Pancreas (tissue), 10 donors: ENCODE data around the gene IQCE. TPM values are rescaled to one million over a fixed set of nuclear protein-coding genes. Genes with fewer than 3 reads are reported as not detected.

Experiments used
- ATAC-seq, 4 donors: fragments of 200-7000 bp; cut with Tn5 transposase; one replicate each; pipeline versions ENCODE4 v1.8.0 to v1.9.1; 2020; ENCODE audit warnings: mild to moderate bottlenecking in 4 of 4, moderate library complexity in 4 of 4
- DNase-seq, 6 donors: peaks; one replicate each; pipeline ENCODE4 v3.0.0-alpha.2; 2020
- FAIRE-seq: peaks from 2 replicates; lab custom pipeline; 2012; peaks lifted over from hg19 to GRCh38; lab: Jason Lieb, UNC
- H3K27ac ChIP-seq, 4 donors: fragments of 200-600 bp; sonication (generic); 1 replicate in 3 of 4; 2 replicates in 1 of 4; pipeline versions ENCODE4 v1.5.0 to v1.8.0; 2020
- H3K27me3 ChIP-seq, 4 donors: fragments of 200-600 bp; one replicate each; pipeline ENCODE4 v1.8.0; 2021
- H3K36me3 ChIP-seq, 3 donors: fragments of 200-600 bp; sonication (generic) in 1 of 3; one replicate each; pipeline versions ENCODE4 v1.5.0 to v1.8.0; 2020 to 2021
- H3K4me1 ChIP-seq, 3 donors: fragments of 200-600 bp; one replicate each; pipeline ENCODE4 v1.8.0; 2021
- H3K4me3 ChIP-seq, 4 donors: fragments of 200-600 bp; sonication (generic) in 2 of 4; one replicate each; pipeline versions ENCODE4 v1.5.0 to v1.8.0; 2020 to 2021
- H3K9me3 ChIP-seq, 4 donors: fragments of 200-600 bp; one replicate each; pipeline ENCODE4 v1.8.0; 2021
- WGBS, 2 donors: extraction: QIAGEN DNeasy Blood & Tissue Kit; methylation state at CpG; one replicate each; pipeline ENCODE4 v1.1.7; 2013; 5-methylcytosine and 5-hydroxymethylcytosine counted together
- intact Hi-C, 3 donors: fragments of 100-400 bp; cut with DNase I; formaldehyde crosslinking; loops; one replicate each; pipeline versions ENCODE4 v1.11.1 to v1.14.2; 2022
- polyA plus RNA-seq, 2 donors: library from polyadenylated mRNA; stranded (reverse); fragments of 200-250 nt; gene quantifications; one replicate each; pipeline ENCODE4 v1.2.3, GENCODE V29; 2013
- total RNA-seq, 6 donors: library from RNA; stranded (reverse); fragmentation: NEBNext Ultra II Directional in 4 of 6; extraction: Animal tissue kit (Norgen Biotek cat#: 25700) in 4 of 6; gene quantifications; one replicate each; pipeline versions ENCODE4 v1.2.1 to v1.2.4, GENCODE V29; 2021 to 2023
- TF ChIP-seq, protein P1 (sequence below), 4 donors: fragments of 200-600 bp; sonication (generic) in 3 of 4; IDR thresholded peaks; one replicate each; pipeline versions ENCODE4 v1.5.0 to v1.8.0; 2021; ENCODE audit warnings: antibody characterized with exemption in 4 of 4
- donor health status: healthy with polysubstance abuse.
- donor health status: DM: no; HTN: no; CAD: no; lungs with moderate emphysema.
- donor health status: DM: no; HTN: no; CAD: no.
- donor health status: control.
- donor health status: control.
- donor health status: Bipolar disorder and iron deficiency.
- donor health status: DM: yes; HTN: yes; CAD: no.
- donor health status: DM: no; HTN: no; CAD: no.
- donor health status: DM: no; HTN: no; CAD: no.
- donor health status: DM: yes; HTN: yes; CAD: no.

Gene IQCE
- total and polyA plus RNA-seq, 8 donors: 8.8 to 14.1 (median 10.9) TPM

GRCh38 chr7:2627258-2628129 lies 68.7 kb downstream of the IQCE start:
- Histone ChIP-seq H3K27me3 (no peaks in the 10 kb centered on the region), H3K27ac (no peak overlapping the region), H3K4me3 (no peak overlapping the region), H3K9me3 (no peaks in the 10 kb centered on the region), H3K36me3 (no peaks in the 10 kb centered on the region), H3K4me1 (peaks cover 0 to 4% (median 0%) of the 10 kb centered on the region in 3 donors)
- FAIRE-seq: no peak
- intact Hi-C loops: no loop called here
- DNase-seq: no peak
- TF ChIP-seq, protein P1, sequence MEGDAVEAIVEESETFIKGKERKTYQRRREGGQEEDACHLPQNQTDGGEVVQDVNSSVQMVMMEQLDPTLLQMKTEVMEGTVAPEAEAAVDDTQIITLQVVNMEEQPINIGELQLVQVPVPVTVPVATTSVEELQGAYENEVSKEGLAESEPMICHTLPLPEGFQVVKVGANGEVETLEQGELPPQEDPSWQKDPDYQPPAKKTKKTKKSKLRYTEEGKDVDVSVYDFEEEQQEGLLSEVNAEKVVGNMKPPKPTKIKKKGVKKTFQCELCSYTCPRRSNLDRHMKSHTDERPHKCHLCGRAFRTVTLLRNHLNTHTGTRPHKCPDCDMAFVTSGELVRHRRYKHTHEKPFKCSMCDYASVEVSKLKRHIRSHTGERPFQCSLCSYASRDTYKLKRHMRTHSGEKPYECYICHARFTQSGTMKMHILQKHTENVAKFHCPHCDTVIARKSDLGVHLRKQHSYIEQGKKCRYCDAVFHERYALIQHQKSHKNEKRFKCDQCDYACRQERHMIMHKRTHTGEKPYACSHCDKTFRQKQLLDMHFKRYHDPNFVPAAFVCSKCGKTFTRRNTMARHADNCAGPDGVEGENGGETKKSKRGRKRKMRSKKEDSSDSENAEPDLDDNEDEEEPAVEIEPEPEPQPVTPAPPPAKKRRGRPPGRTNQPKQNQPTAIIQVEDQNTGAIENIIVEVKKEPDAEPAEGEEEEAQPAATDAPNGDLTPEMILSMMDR (IDR thresholded peaks at IDR 0.05): no peak
- 76 to 78% methylated on average over 7 to 9 of the region's 9 CpGs for WGBS, 2 donors
- ATAC-seq: no peak

DNA sequence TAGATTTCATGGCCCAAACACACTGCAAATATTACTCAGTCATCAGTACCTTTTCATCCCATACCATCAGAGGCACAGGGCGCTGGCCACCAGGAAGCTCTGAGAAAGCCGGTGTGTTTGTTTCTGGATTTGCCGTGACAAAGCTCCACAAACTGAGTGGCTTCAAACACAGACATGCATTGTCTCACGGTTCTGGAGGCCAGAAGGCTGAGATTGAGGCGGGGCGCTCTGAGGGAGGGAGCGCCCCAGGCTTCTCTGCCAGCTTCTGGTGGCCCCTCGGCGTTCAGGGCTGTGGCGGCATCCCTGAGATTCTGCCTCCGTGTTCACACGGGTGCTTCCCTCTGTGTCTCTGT lies 69.3 kb downstream of the IQCE start:
- intact Hi-C loops: no loop called here
- Histone ChIP-seq H3K9me3 (no peaks in the 10 kb centered on the region), H3K27ac (no peak overlapping the region), H3K27me3 (no peaks in the 10 kb centered on the region), H3K36me3 (no peaks in the 10 kb centered on the region), H3K4me3 (no peak overlapping the region), H3K4me1 (peaks cover 0 to 4% (median 0%) of the 10 kb centered on the region in 3 donors)
- TF ChIP-seq, protein P1 (IDR thresholded peaks at IDR 0.05): no peak
- FAIRE-seq (no peak), DNase-seq (no peak), ATAC-seq (no peak)
- 73 to 84% methylated on average over 12 of the region's 12 CpGs for WGBS, 2 donors

DNA sequence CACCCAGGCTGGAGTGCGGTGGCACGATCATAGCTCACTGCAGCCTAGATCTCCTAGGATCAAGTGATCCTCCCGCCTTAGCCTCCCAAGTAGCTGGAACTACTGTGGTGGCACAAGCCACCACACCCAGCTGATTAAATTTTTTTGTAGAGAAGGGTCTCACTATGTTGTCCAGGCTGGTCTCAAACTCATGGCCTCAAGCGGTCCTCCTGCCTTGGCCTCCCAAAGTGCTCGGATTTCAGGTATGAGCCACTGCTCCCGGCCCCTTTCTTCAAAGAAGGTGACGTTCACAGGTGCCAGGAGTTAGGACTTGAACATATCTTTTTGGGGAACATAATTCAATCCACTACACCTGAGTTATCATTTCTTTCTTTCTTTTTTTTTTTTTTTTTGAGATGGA lies 70.1 kb downstream of the IQCE start:
- no peak for ATAC-seq
- TF ChIP-seq, protein P1 (IDR thresholded peaks at IDR 0.05): no peak
- Histone ChIP-seq H3K4me3 (no peak overlapping the region), H3K9me3 (no peaks in the 10 kb centered on the region), H3K27me3 (no peaks in the 10 kb centered on the region), H3K4me1 (peaks cover 0 to 4% (median 2%) of the 10 kb centered on the region in 3 donors), H3K36me3 (no peaks in the 10 kb centered on the region), H3K27ac (no peak overlapping the region)
- WGBS, 2 donors: 80 to 88% methylated on average over 7 of the region's 7 CpGs
- no peak for FAIRE-seq
- intact Hi-C loops: no loop called here
- DNase-seq: no peak

GRCh38 chr7:2629746-2630681 lies 71.2 kb downstream of the IQCE start:
- Histone ChIP-seq H3K9me3 (no peaks in the 10 kb centered on the region), H3K36me3 (no peaks in the 10 kb centered on the region), H3K27me3 (no peaks in the 10 kb centered on the region), H3K27ac (peak overlapping the region in 1 of 4 donors; percentile 8), H3K4me3 (no peak overlapping the region), H3K4me1 (peaks cover 0 to 4% (median 2%) of the 10 kb centered on the region in 3 donors)
- peak in 1 of 4 donors; percentile 2 for ATAC-seq
- TF ChIP-seq, protein P1 (IDR thresholded peaks at IDR 0.05): no peak
- peak in 1 of 6 donors; percentile 67 for DNase-seq
- FAIRE-seq: no peak
- intact Hi-C loops: no loop called here
- 61% methylated on average over 21 of the region's 21 CpGs for WGBS, 2 donors
